DND-41 (cell line): ENCODE results near the gene ZNF490.

Source experiments
- CTCF ChIP-seq: IDR thresholded peaks from 2 replicates; pipeline ENCODE4 v1.5.1; 2012; ENCODE audit warnings: borderline replicate concordance, low read length, moderate library complexity, mild to moderate bottlenecking; ENCODE audit not compliant: poor library complexity, severe bottlenecking; ENCODE audit errors: extremely low read depth
- EZH2 ChIP-seq: IDR thresholded peaks from 3 replicates; pipeline ENCODE4 v1.6.1; 2012; ENCODE audit warnings: borderline replicate concordance, low read depth, mild to moderate bottlenecking, moderate library complexity, low read length, inconsistent platforms; ENCODE audit not compliant: severe bottlenecking

GRCh38 chr19:12596485-12596884 lies 14.1 kb downstream of the ZNF490 start:
- TF ChIP-seq CTCF (no peak), EZH2 (no peak)
